ENCODE measurements around the gene GNB5. TPM values are rescaled to one million over a fixed set of nuclear protein-coding genes. Genes with fewer than 3 reads are reported as not detected.

The GNB5 gene
- total RNA-seq, 1 donor from 2014 or later, result 48.6 TPM

DNA sequence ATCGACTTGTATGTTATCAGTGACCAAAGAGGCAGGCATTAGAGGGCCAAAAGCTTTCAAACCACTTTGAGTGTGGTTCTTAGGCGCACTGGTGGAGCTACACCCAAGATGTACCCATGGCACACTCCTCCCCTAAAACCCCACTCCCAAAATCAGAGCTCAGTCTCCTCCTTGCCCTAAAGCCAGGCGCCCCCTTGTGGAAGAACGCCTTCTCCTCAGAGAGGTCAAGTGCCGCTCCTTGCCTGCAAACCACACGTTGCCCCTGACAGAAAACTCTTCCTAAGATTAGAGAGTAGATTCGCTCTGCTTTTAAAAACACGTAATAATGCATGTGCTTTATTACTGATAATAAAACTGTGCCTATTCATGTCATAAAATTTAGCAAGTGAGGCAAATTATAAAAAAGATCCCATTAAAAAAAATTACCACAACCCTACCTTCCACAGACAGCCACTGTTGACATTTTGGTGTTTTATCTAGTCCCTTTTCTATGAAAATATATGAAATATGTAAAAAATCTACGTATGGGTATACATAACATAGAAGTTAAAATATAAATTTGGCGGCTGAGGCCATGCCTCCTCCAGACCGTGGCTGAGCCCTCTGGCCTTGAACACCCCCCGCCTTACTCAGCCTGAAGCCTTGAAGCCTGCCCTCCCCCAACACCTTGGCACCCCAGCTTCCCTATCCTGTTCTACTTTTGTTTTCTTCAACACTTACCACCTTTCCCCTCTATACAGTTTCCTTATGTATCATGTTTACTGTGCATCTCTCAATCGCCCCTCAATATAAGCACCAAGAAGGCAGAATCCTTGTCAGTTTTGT is 112.1 kb downstream of the GNB5 start:
- no peak overlapping the region for H3K4me3 ChIP-seq
- TF ChIP-seq POLR2A (IDR thresholded peaks at IDR 0.05) (no peak), CTCF (IDR thresholded peaks at IDR 0.05) (peak in 2 of 3 experiments; percentile 40 to 53)
- peaks cover 38% of the 10 kb centered on the region for H3K4me1 ChIP-seq
- no peaks in the 10 kb centered on the region for H3K9me3 ChIP-seq
- intact Hi-C loops (cut with DNase I), result no loop called here
- H3K27me3 ChIP-seq, result no peaks in the 10 kb centered on the region
- H3K36me3 ChIP-seq, result no peaks in the 10 kb centered on the region
- DNase-seq (ENCODE audit: extremely low spot score in 2 of 2), result no peak
- no peak overlapping the region for H3K27ac ChIP-seq

GRCh38 chr15:52078197-52078875 is 112.9 kb downstream of the GNB5 start:
- no peak for DNase-seq (ENCODE audit: extremely low spot score in 2 of 2)
- H3K27ac ChIP-seq, result peak overlapping the region; percentile 62
- no peaks in the 10 kb centered on the region for H3K36me3 ChIP-seq
- H3K9me3 ChIP-seq, result no peaks in the 10 kb centered on the region
- no peaks in the 10 kb centered on the region for H3K27me3 ChIP-seq
- H3K4me3 ChIP-seq, result no peak overlapping the region
- H3K4me1 ChIP-seq, result peaks cover 38% of the 10 kb centered on the region
- intact Hi-C loops (cut with DNase I), result no loop called here
- TF ChIP-seq CTCF (IDR thresholded peaks at IDR 0.05), result no peak
- TF ChIP-seq POLR2A (IDR thresholded peaks at IDR 0.05), result no peak
- no peak for TF ChIP-seq POLR2AphosphoS5 (IDR thresholded peaks at IDR 0.05; ENCODE audit: insufficient read depth in 1 of 2, low read depth in 1 of 2)

- TF ChIP-seq POLR2AphosphoS5 (IDR thresholded peaks at IDR 0.05; ENCODE audit: insufficient read depth in 1 of 2, low read depth in 1 of 2) (peak in 1 of 2 donors; percentile 58), CTCF (IDR thresholded peaks at IDR 0.05) (no peak), POLR2A (IDR thresholded peaks at IDR 0.05) (no peak)
Observed at GRCh38 chr15:52076889-52077781, 114.1 kb downstream of the GNB5 start.

DNA sequence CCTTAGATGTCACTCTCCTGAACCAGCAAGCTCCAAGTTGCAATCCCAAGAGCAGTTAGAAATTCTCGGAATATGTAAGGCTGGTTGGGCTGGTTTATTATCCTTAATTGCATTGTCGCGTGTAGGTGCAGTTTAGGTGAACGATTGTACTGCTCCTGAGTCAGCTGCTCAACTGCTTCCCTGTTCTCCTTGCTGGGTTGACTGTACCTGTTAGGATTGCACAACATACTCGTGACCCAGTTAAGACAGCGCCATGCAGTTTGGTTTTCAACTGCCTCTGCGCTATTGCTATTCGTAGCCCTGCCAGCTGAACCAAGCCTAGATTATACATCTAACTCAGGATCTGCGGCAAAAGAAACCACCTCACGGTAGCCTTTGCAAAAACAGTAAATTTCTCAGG is 119.6 kb downstream of the GNB5 start:
- Histone ChIP-seq H3K27me3 (no peaks in the 10 kb centered on the region), H3K27ac (no peak overlapping the region), H3K4me1 (peaks cover 48% of the 10 kb centered on the region), H3K4me3 (no peak overlapping the region), H3K9me3 (no peaks in the 10 kb centered on the region), H3K36me3 (no peaks in the 10 kb centered on the region)
- DNase-seq (ENCODE audit: extremely low spot score in 2 of 2), result no peak
- intact Hi-C loops (cut with DNase I), result no loop called here
- TF ChIP-seq CTCF (IDR thresholded peaks at IDR 0.05) (no peak), POLR2AphosphoS5 (IDR thresholded peaks at IDR 0.05; ENCODE audit: insufficient read depth in 1 of 2, low read depth in 1 of 2) (peak in 1 of 2 donors; percentile 71), POLR2A (IDR thresholded peaks at IDR 0.05) (no peak)

More at GRCh38 chr15:52076889-52077781, 114.1 kb downstream of the GNB5 start:
- H3K9me3 ChIP-seq, result no peaks in the 10 kb centered on the region
- no peaks in the 10 kb centered on the region for H3K27me3 ChIP-seq
- DNase-seq (ENCODE audit: extremely low spot score in 2 of 2), result no peak
- intact Hi-C loops (cut with DNase I), result no loop called here
- no peak overlapping the region for H3K4me3 ChIP-seq
- H3K36me3 ChIP-seq, result no peaks in the 10 kb centered on the region
- H3K27ac ChIP-seq, result peak overlapping the region; percentile 62
- H3K4me1 ChIP-seq, result peaks cover 32% of the 10 kb centered on the region
